Measurements from ENCODE around the gene PDLIM1.
"Not testable (repeated sequence)": the region's sequence is repeated elsewhere in the genome, so short reads cannot be mapped to it uniquely, and the experiment has no call there.

The PDLIM1 gene

GRCh38 chr10:95262763-95263518, 27.9 kb downstream of the PDLIM1 start:
- no peak for DNase-seq

GRCh38 chr10:95261926-95262325, 28.9 kb downstream of the PDLIM1 start:
- DNase-seq, result no peak

GRCh38 chr10:95260909-95261552, 29.8 kb downstream of the PDLIM1 start:
- no peak for DNase-seq

- no peak for DNase-seq
Measured at GRCh38 chr10:95260397-95260881, 30.4 kb downstream of the PDLIM1 start.

GRCh38 chr10:95257849-95258248, 33.0 kb downstream of the PDLIM1 start:
- DNase-seq, result no peak

- no peak for DNase-seq
Measured at GRCh38 chr10:95256268-95256667, 34.5 kb downstream of the PDLIM1 start.

- no peak for DNase-seq
Measured at GRCh38 chr10:95254629-95255028, 36.2 kb downstream of the PDLIM1 start.

- DNase-seq, result no peak
Measured at GRCh38 chr10:95253686-95254085, 37.1 kb downstream of the PDLIM1 start.

- DNase-seq, result no peak
Measured at GRCh38 chr10:95253007-95253406, 37.8 kb downstream of the PDLIM1 start.

- DNase-seq, result no peak
Measured at GRCh38 chr10:95250856-95251255, 39.9 kb downstream of the PDLIM1 start.

- no peak for DNase-seq
Measured at GRCh38 chr10:95249467-95249866, 41.3 kb downstream of the PDLIM1 start.

GRCh38 chr10:95248989-95249388, 41.8 kb downstream of the PDLIM1 start:
- no peak for DNase-seq

GRCh38 chr10:95247881-95248583, 42.8 kb downstream of the PDLIM1 start:
- DNase-seq, result no peak

GRCh38 chr10:95247200-95247880, 43.5 kb downstream of the PDLIM1 start:
- DNase-seq, result no peak

- peak; percentile 40 for DNase-seq
Measured at GRCh38 chr10:95246582-95247051, 44.2 kb downstream of the PDLIM1 start.

- DNase-seq, result no peak
Measured at GRCh38 chr10:95245425-95246055, 45.3 kb downstream of the PDLIM1 start.

GRCh38 chr10:95244152-95244551, 46.7 kb downstream of the PDLIM1 start:
- no peak for DNase-seq

- DNase-seq, result no peak
Measured at GRCh38 chr10:95243318-95243617, 47.5 kb downstream of the PDLIM1 start.

- DNase-seq, result peak; percentile 11
Measured at GRCh38 chr10:95242581-95243317, 48.1 kb downstream of the PDLIM1 start.

- DNase-seq, result no peak
Measured at GRCh38 chr10:95241533-95241932, 49.3 kb downstream of the PDLIM1 start.

- DNase-seq, result no peak
Measured at GRCh38 chr10:95240811-95241210, 50.0 kb downstream of the PDLIM1 start.

- not testable (repeated sequence) for DNase-seq
Measured at GRCh38 chr10:95240096-95240495, 50.7 kb downstream of the PDLIM1 start.
